IMR-90 (cell line): ENCODE data around the gene RAB15. TPM values are rescaled to one million over a fixed set of nuclear protein-coding genes. Genes with fewer than 3 reads are reported as not detected.
A peak's percentile ranks its signal among the peaks of the same experiment; 100 is the strongest.

Experiments
- ATAC-seq: fragments of 200-7000 bp; cut with Tn5 transposase; 2 replicates; pipeline ENCODE4 v1.9.1; 2020; ENCODE audit warnings: low read depth, mild to moderate bottlenecking, moderate library complexity
- BruUV-seq: library from RNA; stranded (reverse); fragments of 400-500 nt; replicated peaks from 2 replicates; lab custom pipeline; 2021; lab: Mats Ljungman, UMichigan
- CTCF ChIA-PET: fragments of 300-600 bp; formaldehyde crosslinking; extraction: SDS; loops from one replicate; lab custom pipeline; 2021; ENCODE audit warnings: antibody characterized with exemption; lab: Yijun Ruan, JAX
- POLR2A ChIA-PET: fragments of 300-600 bp; sonication (Branson Sonifier 250); formaldehyde crosslinking; loops from one replicate; lab custom pipeline; 2022; ENCODE audit warnings: antibody characterized with exemption; ENCODE audit not compliant: unreplicated experiment; lab: Charles Lee
- DNase-seq: peaks from one replicate; pipeline ENCODE4 v3.0.0; 2013
- H2AFZ ChIP-seq: replicated peaks from 2 replicates; pipeline ENCODE3; 2013; ENCODE audit warnings: low read length, mild to moderate bottlenecking; ENCODE audit not compliant: poor library complexity
- H2AK5ac ChIP-seq: 2 replicates; pipeline ENCODE4 v1.6.1; 2013; ENCODE audit warnings: low read depth, low read length, inconsistent platforms
- H2AK9ac ChIP-seq: replicated peaks from 2 replicates; pipeline ENCODE3; 2013; ENCODE audit warnings: mild to moderate bottlenecking, low read depth, low read length, moderate library complexity; ENCODE audit not compliant: poor library complexity
- H2BK120ac ChIP-seq: 2 replicates; pipeline ENCODE4 v1.6.1; 2013; ENCODE audit warnings: low read depth, low read length, inconsistent platforms
- H2BK15ac ChIP-seq: 3 replicates; pipeline ENCODE4 v1.6.1; 2013; ENCODE audit warnings: low read depth, low read length, inconsistent platforms
- H2BK20ac ChIP-seq: 2 replicates; pipeline ENCODE4 v1.6.1; 2013; ENCODE audit warnings: low read depth, mild to moderate bottlenecking, inconsistent platforms, low read length, moderate library complexity
- H2BK5ac ChIP-seq: 2 replicates; pipeline ENCODE4 v1.6.1; 2013; ENCODE audit warnings: mild to moderate bottlenecking, low read depth, low read length, inconsistent platforms; ENCODE audit not compliant: poor library complexity, severe bottlenecking
- H3K14ac ChIP-seq: replicated peaks from 2 replicates; pipeline ENCODE4 v1.6.1; 2013; ENCODE audit warnings: low read depth, low read length, inconsistent platforms
- H3K18ac ChIP-seq: 2 replicates; pipeline ENCODE4 v1.6.1; 2013; ENCODE audit warnings: low read depth, low read length, control low read depth
- H3K23ac ChIP-seq: 2 replicates; pipeline ENCODE4 v1.6.1; 2013; ENCODE audit warnings: low read depth, low read length, inconsistent platforms
- H3K27ac ChIP-seq: 2 replicates; pipeline ENCODE4 v1.5.1; 2013; ENCODE audit warnings: mild to moderate bottlenecking, control low read depth, low read length; ENCODE audit not compliant: insufficient read depth
- H3K27me3 ChIP-seq: 2 replicates; pipeline ENCODE4 v1.6.1; 2013; ENCODE audit warnings: low read length; ENCODE audit not compliant: control insufficient read depth, insufficient read depth
- H3K36me3 ChIP-seq: 2 replicates; pipeline ENCODE4 v1.6.1; 2013; ENCODE audit warnings: low read length, mixed read lengths; ENCODE audit not compliant: control insufficient read depth, insufficient read depth
- H3K4ac ChIP-seq: 2 replicates; pipeline ENCODE4 v1.6.1; 2013; ENCODE audit warnings: low read depth, low read length, inconsistent platforms
- H3K4me1 ChIP-seq: 2 replicates; pipeline ENCODE4 v1.6.1; 2013; ENCODE audit warnings: low read length, mixed read lengths; ENCODE audit not compliant: control insufficient read depth, insufficient read depth
- H3K4me2 ChIP-seq: 2 replicates; pipeline ENCODE4 v1.6.1; 2013; ENCODE audit warnings: low read depth, mild to moderate bottlenecking, control low read depth, low read length, moderate library complexity
- H3K4me3 ChIP-seq: 2 replicates; pipeline ENCODE4 v1.5.1; 2013; ENCODE audit warnings: low read depth, mild to moderate bottlenecking, control low read depth, low read length, moderate library complexity; ENCODE audit not compliant: insufficient read depth
- H3K56ac ChIP-seq: 2 replicates; pipeline ENCODE4 v1.6.1; 2013; ENCODE audit warnings: low read length, inconsistent platforms; ENCODE audit not compliant: insufficient read depth; ENCODE audit errors: extremely low read depth
- H3K79me1 ChIP-seq, 2 experiments: 2 replicates each; pipeline ENCODE4 v1.6.1; 2013; ENCODE audit warnings: low read length in 2 of 2, inconsistent platforms in 1 of 2, low read depth in 1 of 2
- H3K9ac ChIP-seq: 2 replicates; pipeline ENCODE4 v1.6.1; 2013; ENCODE audit warnings: low read depth, low read length, control low read depth
- H3K9me1 ChIP-seq: 2 replicates; pipeline ENCODE4 v1.6.1; 2013; ENCODE audit warnings: low read length, inconsistent platforms; ENCODE audit not compliant: insufficient read depth
- H3K9me3 ChIP-seq: 2 replicates; pipeline ENCODE4 v1.6.1; 2013; ENCODE audit warnings: low read length; ENCODE audit not compliant: control insufficient read depth, insufficient read depth
- H4K20me1 ChIP-seq: 2 replicates; pipeline ENCODE4 v1.6.1; 2013; ENCODE audit warnings: low read length, inconsistent platforms; ENCODE audit not compliant: insufficient read depth
- H4K5ac ChIP-seq: 2 replicates; pipeline ENCODE4 v1.6.1; 2013; ENCODE audit warnings: mild to moderate bottlenecking, low read depth, low read length, control low read depth
- H4K8ac ChIP-seq, 2 experiments: 2 replicates each; pipeline ENCODE4 v1.6.1; 2013; ENCODE audit warnings: low read depth in 2 of 2, low read length in 2 of 2, control low read depth in 1 of 2, inconsistent platforms in 1 of 2
- H4K91ac ChIP-seq: 2 replicates; pipeline ENCODE4 v1.6.1; 2013; ENCODE audit warnings: low read depth, low read length, inconsistent platforms; ENCODE audit not compliant: insufficient read depth
- BHLHE40 ChIP-seq: fragments of 150-350 bp; IDR thresholded peaks from 2 replicates; pipeline ENCODE4 v1.6.1; 2016; ENCODE audit warnings: mild to moderate bottlenecking, low read depth, low read length
- CHD1 ChIP-seq: IDR thresholded peaks from 2 replicates; pipeline ENCODE4 v1.6.1; 2012; ENCODE audit warnings: low read depth, low read length, improper control_type of control experiment
- FOS ChIP-seq: fragments of 150-350 bp; IDR thresholded peaks from 2 replicates; pipeline ENCODE4 v1.6.1; 2016; ENCODE audit warnings: low read depth, low read length
- RAD21 ChIP-seq: IDR thresholded peaks from 2 replicates; pipeline ENCODE4 v1.6.1; 2012; ENCODE audit warnings: low read length, improper control_type of control experiment
- RCOR1 ChIP-seq: IDR thresholded peaks from 2 replicates; pipeline ENCODE4 v1.6.1; 2012; ENCODE audit warnings: mild to moderate bottlenecking, low read length, improper control_type of control experiment; ENCODE audit not compliant: insufficient replicate concordance
- WGBS, 2 experiments: methylation state at CpG; one replicate each; pipeline versions ENCODE4 v1.1.5 to v1.1.7; 2013; ENCODE audit warnings: missing lambda C conversion rate in 2 of 2; ENCODE audit not compliant: insufficient read length in 1 of 2; ENCODE audit errors: extremely low coverage in 2 of 2; 5-methylcytosine and 5-hydroxymethylcytosine counted together
- dilution Hi-C: fragments of 300-500 bp; cut with HindIII; formaldehyde crosslinking; loops from one replicate; pipeline ENCODE4 v1.14.3; 2018; ENCODE audit warnings: low sequenced_read_pairs; ENCODE audit not compliant: unreplicated experiment
- in situ Hi-C: fragments of 300-500 bp; cut with MboI; formaldehyde crosslinking; loops from 3 replicates; pipeline ENCODE4 v1.14.3; 2019; ENCODE audit warnings: low sequenced_read_pairs, inconsistent platforms, mixed read lengths
- intact Hi-C: fragments of 100-400 bp; cut with micrococcal nuclease; formaldehyde crosslinking; loops from 2 replicates; pipeline ENCODE4 v1.10.0; 2022
- polyA plus RNA-seq, 3 experiments: library from polyadenylated mRNA; depleted of rRNA; stranded (reverse); fragments of >200 nt; gene quantifications; 2 replicates each; pipeline ENCODE4 v1.2.3, GENCODE V29; 2012; ENCODE audit warnings: low replicate concordance in 1 of 3
- total RNA-seq: library from RNA; depleted of rRNA; stranded (reverse); fragments of >200 nt; gene quantifications from 2 replicates; pipeline ENCODE4 v1.2.3, GENCODE V29; 2012
- TF ChIP-seq, protein P1 (sequence below): conservative IDR thresholded peaks from 2 replicates; pipeline ENCODE4 v1.5.1; 2012; ENCODE audit warnings: mild to moderate bottlenecking, low read depth, low read length, improper control_type of control experiment
- TF ChIP-seq, protein P2 (sequence below): fragments of 150-350 bp; IDR thresholded peaks from 2 replicates; pipeline ENCODE4 v1.6.1; 2017; ENCODE audit warnings: mild to moderate bottlenecking, antibody characterized with exemption, low read length, low read depth

The RAB15 gene
- total and polyA plus RNA-seq, 2 of the 4 experiments (the other 2 are of a cell fraction): 3.4 to 7.8 TPM

DNA sequence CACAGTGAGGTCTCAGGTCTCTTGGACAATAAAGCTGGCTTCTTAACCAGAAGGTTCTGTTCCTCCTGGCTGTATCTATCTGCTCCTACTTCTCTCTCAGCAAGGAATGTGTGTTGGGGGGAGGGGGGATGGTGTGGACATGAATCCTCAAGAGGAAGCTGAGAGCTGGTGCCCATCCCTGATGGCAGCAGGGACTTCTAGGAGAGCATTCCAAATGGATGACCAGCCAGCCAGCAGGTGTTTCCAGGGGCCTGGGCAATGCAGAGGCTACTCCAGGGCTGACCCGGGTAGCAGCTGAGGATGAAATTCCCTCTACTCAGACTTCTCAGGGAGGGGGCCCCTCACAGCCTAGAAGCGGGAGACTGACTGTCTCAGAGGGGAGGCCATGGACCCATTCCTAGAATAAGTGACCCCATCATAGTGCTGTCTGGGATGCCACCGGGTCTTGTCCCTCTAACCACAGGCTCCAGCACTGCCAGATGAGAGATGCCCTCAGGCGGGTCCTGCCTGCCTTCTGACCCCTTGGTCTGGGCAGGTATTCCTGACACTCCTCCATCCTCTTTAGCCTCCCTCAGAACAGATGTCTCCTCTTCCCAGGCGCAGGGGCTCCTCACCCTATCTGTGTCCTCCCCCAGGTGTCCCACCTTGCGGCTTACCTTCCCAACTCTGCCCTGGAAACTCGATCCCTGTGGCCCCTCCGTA lies 1.2 kb downstream of the RAB15 start:
- H3K36me3 ChIP-seq: no peaks in the 10 kb centered on the region; the same call in 1 of the 2 replicates
- no peak overlapping the region for H3K14ac ChIP-seq
- H3K79me1 ChIP-seq: no peaks in the 10 kb centered on the region; a peak in 2 of 4 replicates
- H4K8ac ChIP-seq: no peak overlapping the region
- no peak overlapping the region for H2AK5ac ChIP-seq
- no peaks in the 10 kb centered on the region for H3K9me3 ChIP-seq
- no peak overlapping the region for H3K56ac ChIP-seq
- H3K4me1 ChIP-seq: peaks cover 6% of the 10 kb centered on the region
- ChIA-PET CTCF (no interaction called here), POLR2A (interaction anchor here (0.6 to 0.7 kb wide), 2 partner anchors 14 to 103 kb away, joined by 4 to 5 read pairs; no protein-coding TSS in a partner anchor)
- ATAC-seq: no peak; the same call in 1 of the 2 replicates
- no peak overlapping the region for H2BK120ac ChIP-seq
- H3K4me3 ChIP-seq: no peak overlapping the region; the same call in 1 of the 2 replicates
- TF ChIP-seq RCOR1: no peak
- no peak for TF ChIP-seq FOS
- TF ChIP-seq RAD21: no peak
- TF ChIP-seq, protein P1, sequence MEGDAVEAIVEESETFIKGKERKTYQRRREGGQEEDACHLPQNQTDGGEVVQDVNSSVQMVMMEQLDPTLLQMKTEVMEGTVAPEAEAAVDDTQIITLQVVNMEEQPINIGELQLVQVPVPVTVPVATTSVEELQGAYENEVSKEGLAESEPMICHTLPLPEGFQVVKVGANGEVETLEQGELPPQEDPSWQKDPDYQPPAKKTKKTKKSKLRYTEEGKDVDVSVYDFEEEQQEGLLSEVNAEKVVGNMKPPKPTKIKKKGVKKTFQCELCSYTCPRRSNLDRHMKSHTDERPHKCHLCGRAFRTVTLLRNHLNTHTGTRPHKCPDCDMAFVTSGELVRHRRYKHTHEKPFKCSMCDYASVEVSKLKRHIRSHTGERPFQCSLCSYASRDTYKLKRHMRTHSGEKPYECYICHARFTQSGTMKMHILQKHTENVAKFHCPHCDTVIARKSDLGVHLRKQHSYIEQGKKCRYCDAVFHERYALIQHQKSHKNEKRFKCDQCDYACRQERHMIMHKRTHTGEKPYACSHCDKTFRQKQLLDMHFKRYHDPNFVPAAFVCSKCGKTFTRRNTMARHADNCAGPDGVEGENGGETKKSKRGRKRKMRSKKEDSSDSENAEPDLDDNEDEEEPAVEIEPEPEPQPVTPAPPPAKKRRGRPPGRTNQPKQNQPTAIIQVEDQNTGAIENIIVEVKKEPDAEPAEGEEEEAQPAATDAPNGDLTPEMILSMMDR: no peak
- TF ChIP-seq, protein P2, sequence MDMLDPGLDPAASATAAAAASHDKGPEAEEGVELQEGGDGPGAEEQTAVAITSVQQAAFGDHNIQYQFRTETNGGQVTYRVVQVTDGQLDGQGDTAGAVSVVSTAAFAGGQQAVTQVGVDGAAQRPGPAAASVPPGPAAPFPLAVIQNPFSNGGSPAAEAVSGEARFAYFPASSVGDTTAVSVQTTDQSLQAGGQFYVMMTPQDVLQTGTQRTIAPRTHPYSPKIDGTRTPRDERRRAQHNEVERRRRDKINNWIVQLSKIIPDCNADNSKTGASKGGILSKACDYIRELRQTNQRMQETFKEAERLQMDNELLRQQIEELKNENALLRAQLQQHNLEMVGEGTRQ: no peak
- no peak for TF ChIP-seq BHLHE40
- no peak for TF ChIP-seq CHD1
- dilution Hi-C loops (no loop called here), in situ Hi-C loops (no loop called here), intact Hi-C loops (no loop called here)
- H3K4me2 ChIP-seq: peak overlapping the region; percentile 94; the same call in 1 of the 2 replicates
- no peak overlapping the region for H3K27ac ChIP-seq
- H2BK5ac ChIP-seq: no peak overlapping the region
- no peak overlapping the region for H3K9ac ChIP-seq
- H2AK9ac ChIP-seq: peak overlapping the region; percentile 71
- no peak overlapping the region for H3K18ac ChIP-seq
- H2BK15ac ChIP-seq: no peak overlapping the region
- peak overlapping the region; percentile 91 for H2AFZ ChIP-seq
- no peak overlapping the region for H4K91ac ChIP-seq
- no peak overlapping the region for H2BK20ac ChIP-seq
- no peaks in the 10 kb centered on the region for H4K20me1 ChIP-seq
- H3K27me3 ChIP-seq: no peaks in the 10 kb centered on the region
- DNase-seq: peak; percentile 6
- no peak overlapping the region for H4K5ac ChIP-seq
- 57% methylated on average over 2 of the region's 8 CpGs; no CpG with 5 or more reads in 1 of the 2 experiments for WGBS, 2 experiments
- no peak overlapping the region; the same call in 1 of the 2 replicates for H3K4ac ChIP-seq
- no peaks in the 10 kb centered on the region for H3K9me1 ChIP-seq
- no TSS peak for BruUV-seq
- H3K23ac ChIP-seq: no peak overlapping the region
